ENCODE measurements around the gene CDHR4.
"Not testable (repeated sequence)": the region's sequence is repeated elsewhere in the genome, so short reads cannot be mapped to it uniquely, and the experiment has no call there.

CDHR4 gene, protein sequence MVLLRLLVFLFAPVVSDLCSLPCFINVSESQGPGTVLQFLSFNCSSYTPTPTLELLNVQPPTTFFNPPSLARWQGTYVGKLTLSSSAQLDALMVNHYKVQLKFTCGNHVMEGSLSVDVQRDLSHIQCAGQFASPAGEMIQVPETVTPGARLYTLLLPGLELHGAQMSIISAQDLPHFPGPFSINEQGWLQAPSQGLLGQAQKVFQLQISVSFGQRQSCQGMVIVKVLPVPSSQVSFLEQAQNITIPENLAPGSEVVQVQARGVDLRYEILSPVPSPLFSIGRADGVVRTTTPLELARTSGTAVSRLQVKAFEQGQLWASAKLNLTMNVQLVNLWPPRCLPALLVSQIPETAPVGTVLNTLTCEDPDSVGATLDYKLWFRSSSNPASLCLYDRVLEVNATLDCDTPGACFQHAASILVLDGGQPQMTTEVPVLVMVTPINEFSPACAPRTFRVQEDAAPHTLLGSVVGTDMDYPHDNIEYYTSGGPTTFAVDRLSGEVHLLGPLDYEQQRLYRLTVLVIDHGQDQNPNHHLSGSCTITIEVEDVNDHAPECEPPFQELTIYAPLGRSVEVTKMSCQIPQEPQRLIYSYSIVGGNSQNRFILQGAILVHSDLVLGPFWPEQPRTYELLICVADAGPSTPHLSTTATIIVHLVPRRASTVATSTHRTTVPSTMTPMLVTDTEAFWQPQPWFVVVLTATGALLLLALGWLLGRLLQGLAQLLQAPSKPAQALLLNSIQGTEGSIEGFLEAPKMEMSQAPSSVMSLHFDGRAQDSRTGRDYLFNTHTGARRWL

GRCh38 chr3:49799761-49800160, at the start of gene CDHR4:
Gene CDHR4, minus strand, starts transcription at chr3:49799873. Its CDS starts 61 bp downstream, at chr3:49799812.
- DNase-seq = no peak

- no peak for DNase-seq
Observed at GRCh38 chr3:49845694-49846093, 46.0 kb upstream of the CDHR4 start.

DNA sequence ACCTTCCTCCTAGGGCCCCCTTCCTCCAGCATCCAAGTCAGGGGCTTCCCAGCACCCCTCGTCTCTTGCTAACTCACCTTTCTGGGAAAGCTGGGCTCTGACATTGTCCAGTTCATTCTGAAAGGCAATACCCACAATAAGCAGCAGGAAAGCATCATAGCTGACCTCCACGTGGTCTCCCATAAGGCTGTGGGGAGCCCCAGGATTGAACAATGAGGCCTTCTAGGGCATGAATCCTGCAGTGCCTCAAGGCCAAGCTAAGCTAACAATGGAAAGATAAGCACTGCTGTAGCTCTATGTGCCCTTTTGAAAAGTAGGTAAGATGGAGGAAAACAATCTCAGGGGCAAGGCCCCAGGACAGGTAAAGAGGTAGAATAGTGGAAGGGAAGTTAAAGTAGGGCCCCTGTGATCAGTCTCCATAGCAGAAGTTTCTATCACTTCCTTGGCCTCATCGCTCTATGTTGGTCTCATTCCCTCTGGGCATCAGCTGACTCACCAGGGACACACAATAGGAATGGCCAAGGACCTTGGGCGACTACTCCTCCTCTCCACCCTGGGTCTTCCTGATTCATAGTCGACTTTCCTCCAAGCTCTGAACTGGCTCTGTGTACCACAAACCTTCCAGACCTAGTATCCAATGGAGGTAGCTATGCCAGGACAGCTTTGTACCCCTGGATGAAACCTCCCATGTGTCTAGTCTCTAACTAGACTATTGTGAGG, 45.0 kb upstream of the CDHR4 start:
- DNase-seq = no peak

GRCh38 chr3:49842843-49843517, 43.3 kb upstream of the CDHR4 start:
- no peak for DNase-seq

DNA sequence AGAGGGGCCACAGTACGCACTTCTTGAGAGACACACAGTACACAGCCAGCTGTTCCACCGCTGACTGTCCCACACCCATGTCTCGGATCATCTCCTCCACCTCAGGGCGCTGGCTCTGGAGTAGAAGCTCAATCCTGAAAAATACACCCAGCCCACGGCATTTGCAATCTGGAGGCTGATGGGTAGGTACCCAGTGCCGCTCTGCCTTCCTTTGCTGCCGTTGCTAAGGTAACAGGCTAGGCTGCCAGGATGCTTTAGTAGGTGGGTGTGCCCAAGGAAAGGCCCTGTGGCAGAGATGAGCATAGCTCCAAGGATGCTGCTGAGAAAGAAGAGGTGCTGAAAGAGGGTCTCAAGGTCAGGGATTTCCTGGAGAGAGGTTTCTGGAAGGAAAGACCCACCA, 42.1 kb upstream of the CDHR4 start:
- no peak for DNase-seq

DNA sequence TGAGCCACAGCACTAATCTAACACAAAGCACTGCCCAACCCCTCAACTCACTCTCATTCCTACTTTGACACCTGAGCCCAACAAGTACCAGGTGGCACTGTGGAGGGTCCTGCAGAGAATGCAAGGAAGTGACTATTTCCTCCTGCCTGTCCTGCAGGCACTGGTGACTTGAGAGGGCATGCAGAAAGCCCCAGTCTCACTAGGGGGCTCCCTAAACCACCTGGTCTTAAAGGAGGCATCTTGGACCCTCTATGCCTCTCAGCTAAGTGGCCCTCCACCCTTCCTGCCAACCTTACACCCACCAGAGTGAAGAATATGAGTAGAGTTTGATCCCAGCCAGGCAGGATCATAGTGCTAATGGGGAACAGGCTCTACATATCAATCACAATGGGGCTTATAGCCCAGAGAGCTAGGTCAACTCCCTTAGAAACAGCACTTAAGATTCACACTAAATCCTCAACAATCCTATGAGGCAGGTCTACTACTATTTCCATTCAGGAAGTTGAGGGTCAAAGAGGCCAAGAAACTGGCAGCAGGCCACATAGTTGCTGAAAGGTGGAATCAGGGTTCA, 41.5 kb upstream of the CDHR4 start:
- peak; percentile 12 for DNase-seq

DNA sequence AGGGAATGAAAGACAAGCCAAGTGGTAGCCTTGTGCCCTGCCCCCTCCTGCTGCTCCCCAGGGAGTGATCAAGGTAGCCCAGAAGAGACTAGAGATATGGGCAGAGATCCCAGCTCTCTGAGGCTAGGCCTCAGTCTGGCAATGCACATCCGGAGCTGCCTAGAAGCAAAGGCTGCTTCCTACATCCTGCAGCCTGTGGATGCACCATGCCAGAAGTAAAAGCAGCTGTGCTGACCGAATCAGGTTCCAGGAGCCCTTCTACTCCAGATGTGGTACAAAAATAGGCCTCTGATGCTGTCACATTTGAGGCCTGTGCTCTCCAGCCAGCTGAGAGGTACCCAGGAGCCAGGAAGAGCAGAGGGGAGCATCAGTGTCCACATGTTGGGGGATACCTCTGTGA, 40.7 kb upstream of the CDHR4 start:
- no peak for DNase-seq

GRCh38 chr3:49839193-49839809, 39.6 kb upstream of the CDHR4 start:
- peak; percentile 87 for DNase-seq

DNA sequence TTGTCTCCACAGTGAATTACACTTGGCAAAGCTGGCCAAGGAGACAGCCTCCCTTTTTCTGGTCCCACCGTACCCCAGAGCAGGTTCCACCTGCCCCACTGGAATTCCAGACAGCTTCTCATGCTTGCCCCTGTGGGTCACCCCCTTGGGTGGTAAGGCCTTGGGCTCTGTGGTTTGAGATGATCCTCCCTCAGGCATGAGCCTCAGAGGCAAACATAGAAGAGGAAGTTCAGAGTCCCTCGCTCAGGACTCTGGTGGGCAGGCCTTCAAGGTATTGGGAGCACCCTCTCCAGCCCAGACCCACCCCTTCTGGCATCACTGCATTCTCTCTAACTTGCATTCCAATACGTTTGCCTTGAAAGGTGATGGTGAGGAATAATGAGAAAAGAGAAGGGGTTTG, 31.7 kb upstream of the CDHR4 start:
- no peak for DNase-seq

GRCh38 chr3:49826016-49826415, 26.3 kb upstream of the CDHR4 start:
- no peak for DNase-seq

DNA sequence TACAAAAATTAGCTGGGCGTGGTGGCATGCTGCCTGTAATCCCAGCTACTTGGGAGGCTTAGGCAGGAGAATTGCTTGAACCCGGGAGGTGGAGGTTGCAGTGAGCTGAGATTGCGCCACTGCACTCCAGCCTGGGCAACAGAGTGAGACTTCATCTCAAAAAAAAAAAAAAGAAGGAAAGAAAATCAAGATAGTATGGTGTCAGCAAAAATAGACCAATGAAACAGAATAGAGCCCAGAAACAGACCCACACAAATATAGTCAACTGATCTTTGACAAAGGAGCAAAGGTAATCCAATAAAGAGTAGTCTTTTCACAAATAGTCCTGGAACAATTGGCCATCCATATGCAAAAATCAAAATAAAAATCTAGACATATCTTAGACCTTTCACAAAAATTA, 23.5 kb upstream of the CDHR4 start:
- DNase-seq = not testable (repeated sequence)

- peak; percentile 59 for DNase-seq
Observed at GRCh38 chr3:49813497-49814174, 14.0 kb upstream of the CDHR4 start, which contains the start of gene UBA7. Gene UBA7, minus strand, starts transcription at chr3:49813953. Its CDS starts 166 bp downstream, at chr3:49813787.

DNA sequence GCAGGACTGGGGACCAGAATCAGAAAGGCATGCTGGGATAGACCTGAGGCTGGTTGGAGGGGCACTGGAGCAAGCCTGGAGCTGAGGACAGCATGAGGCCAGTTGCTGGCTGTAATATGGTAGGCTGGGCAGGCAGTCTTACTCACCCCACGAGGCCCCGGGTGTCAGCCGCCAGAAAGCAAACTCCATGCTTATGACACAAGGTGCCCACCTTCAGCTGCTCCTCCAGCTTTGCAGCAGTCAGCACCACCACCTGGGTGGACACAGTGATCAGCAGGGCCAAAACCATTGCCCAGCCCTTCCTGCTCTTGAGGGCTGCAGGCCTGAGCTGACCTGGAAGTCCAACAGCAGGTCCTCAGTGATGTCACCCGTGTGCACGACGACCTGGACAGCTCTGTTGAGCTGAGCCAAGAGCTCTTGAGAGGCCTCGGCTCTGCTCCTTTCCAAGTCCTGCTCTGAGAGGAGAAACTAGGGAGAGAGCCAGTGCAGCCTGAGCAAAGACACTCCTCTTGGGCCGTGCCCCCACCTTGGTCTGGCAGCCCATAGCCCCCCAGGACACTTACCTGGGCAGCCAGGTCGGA, 13.3 kb upstream of the CDHR4 start:
- DNase-seq = no peak

- DNase-seq = no peak
Observed at GRCh38 chr3:49807431-49808114, 7.9 kb upstream of the CDHR4 start.

- DNase-seq = no peak
Observed at GRCh38 chr3:49806850-49807249, 7.2 kb upstream of the CDHR4 start.

DNA sequence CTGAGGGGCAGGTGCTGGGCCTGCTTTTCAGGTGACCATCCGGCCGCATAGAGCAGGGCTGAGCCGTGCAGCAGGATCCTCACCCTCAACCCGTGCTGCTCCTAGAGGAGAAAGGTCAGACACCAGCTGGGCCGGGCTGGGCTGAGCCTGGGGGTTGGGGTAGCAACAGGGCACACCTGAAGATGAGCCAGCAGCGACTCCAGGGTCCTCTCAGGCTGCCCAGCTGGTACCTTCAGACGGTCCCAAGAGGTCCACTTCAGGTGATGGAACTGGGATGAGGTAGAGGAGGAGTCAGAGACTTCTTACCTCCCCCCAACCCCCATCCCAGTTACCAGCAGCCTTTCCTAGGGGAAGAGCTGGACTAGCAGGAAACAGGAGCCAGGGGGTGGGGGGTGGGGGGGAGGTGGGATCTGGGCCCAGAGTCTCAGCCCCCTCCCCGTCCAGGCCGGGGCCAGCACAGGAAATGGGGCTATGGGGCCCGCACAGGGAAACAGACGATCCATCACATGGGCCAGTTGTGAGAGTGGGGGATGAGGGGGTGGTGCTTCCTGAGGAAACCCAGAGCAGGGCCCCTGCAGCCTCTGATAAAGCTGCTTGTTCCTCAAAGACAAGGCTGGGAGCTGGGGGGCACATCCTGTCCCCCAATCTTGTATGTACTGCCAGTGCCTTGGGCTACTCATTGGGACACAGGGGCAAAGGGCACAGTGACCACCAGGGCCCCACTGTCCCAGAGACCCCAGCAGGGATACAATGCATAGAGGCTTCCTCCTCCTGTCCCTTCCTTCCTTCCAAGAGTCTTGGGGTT, 6.4 kb upstream of the CDHR4 start:
- DNase-seq = no peak

DNA sequence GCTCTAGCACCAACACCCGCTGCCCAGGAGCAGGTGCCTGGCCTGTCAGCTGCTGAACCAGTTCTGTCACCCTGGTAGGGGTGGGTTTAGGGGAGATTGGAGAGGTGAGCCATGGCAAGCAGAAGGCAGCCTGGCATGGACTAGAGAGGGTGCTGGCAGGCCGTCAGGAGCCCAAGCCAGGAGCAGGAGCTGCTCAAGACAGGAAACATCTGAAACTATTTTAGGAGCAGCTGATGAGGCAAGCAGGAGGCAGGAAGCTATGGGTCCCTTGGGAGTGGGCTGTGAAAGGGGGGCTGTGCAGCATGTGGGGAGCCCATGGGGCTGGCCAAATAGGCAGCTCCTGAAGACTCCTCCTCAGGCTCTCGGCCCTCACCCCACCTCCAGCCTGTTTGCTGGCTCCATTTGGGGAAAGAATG, 5.7 kb upstream of the CDHR4 start:
- no peak for DNase-seq

DNA sequence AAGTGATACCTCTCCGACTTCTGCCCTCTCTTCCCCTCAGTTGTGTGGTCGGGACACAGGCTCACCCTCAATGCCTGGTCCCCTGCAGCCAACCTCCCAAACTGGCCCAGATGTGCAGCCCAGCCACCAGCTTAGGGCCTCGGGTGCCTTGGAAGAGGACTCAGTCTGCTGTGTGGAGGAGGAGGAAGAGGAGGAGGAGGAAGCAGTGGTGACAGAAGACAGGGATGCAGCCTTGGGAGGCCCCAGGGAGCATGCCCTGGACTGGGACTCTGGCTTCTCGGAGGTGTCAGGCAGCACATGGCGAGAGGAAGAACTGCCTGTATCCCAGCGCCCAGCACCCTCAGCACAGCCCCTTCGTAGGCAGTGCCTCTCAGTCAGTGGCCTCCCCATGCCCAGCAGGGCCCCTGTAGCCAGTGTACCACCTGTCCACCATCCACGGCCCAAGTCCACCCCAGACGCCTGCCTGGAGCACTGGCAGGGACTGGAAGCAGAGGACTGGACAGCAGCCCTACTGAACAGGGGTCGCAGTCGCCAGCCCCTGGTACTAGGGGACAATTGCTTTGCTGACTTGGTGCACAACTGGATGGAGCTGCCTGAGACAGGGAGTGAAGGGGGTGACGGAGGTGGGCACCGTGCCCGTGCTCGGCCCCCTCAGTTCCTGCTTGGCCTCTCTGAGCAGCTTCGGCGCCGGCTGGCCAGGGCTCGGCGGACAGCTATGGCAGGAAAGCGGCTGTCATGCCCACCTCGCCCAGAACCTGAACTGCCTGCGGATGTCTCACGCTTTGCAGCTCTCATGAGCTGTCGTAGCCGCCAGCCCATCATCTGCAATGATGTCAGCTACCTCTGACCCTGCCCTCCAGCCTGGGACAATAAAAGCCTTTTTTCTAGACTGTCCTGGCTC, 4.7 kb upstream of the CDHR4 start:
- DNase-seq = no peak
